Measurements from ENCODE around the gene DYRK1A.

The DYRK1A gene

GRCh38 chr21:37551331-37551992 is 184.9 kb downstream of the DYRK1A start:
- peak; percentile 56 for DNase-seq

DNA sequence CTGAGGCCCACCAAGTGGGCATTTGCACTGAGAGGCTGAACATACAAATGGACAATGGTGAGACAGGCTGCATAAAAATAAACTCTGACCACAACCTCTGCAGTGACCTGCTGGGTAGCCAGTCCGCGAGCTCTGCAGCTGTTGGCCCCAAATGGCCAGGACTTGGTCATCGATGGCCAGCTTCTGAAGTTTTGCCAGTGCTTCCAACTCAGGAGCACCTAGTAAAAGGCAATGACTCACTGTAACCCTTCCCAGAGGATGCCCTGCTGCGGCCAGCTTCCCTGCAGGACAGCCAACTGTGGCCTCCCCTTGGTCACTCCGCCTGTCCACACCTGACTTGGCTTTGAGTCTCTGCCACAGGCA is 185.4 kb downstream of the DYRK1A start:
- no peak for DNase-seq

DNA sequence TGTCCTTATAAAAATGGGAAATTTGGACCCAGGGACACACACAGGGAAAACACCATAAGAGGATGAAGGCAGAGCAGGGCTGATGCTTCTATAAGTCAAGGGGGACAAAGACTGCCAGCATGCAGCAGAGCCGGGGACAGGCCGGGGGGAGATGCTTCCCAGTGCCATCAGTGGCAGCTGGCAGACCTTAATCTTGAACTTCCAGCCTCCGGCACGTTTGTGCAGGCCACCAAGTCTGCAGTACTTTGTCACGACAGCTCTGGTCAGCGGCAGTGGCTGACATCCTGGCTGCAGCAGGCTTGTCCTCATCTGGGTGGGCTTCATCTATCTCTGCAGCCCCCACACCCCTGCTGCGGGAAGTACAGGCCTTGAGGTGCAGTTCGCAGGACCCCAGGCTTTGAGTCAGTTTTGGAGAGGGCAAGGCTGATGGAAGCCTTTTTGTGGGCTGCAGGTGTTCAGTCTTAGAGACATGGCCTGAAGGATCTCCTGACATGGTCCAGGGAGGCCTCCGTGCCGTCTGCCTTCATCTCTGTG is 186.0 kb downstream of the DYRK1A start:
- no peak for DNase-seq

DNA sequence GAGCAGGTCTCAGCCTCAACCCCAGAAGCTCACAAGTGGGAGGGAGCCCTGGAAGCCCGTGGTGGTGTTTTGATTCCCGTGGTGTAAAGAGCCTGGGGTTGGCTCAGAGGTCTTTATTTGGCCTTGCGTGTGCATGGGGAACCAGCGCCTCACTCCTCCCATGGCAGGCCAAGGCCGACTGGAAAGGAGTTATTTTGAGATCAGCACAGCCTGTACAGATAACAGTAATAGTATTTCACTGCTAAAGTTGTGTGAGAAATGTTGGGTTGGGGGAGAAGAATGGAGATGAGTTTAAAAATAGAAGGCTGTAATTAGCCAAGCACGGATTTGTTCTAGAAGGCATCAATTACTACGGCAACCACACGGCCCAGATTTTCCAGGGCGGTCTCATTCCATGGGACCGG is 186.5 kb downstream of the DYRK1A start:
- DNase-seq: no peak

GRCh38 chr21:37554661-37555379 is 188.2 kb downstream of the DYRK1A start:
- no peak for DNase-seq

GRCh38 chr21:37555672-37556261 is 189.2 kb downstream of the DYRK1A start:
- no peak for DNase-seq

DNA sequence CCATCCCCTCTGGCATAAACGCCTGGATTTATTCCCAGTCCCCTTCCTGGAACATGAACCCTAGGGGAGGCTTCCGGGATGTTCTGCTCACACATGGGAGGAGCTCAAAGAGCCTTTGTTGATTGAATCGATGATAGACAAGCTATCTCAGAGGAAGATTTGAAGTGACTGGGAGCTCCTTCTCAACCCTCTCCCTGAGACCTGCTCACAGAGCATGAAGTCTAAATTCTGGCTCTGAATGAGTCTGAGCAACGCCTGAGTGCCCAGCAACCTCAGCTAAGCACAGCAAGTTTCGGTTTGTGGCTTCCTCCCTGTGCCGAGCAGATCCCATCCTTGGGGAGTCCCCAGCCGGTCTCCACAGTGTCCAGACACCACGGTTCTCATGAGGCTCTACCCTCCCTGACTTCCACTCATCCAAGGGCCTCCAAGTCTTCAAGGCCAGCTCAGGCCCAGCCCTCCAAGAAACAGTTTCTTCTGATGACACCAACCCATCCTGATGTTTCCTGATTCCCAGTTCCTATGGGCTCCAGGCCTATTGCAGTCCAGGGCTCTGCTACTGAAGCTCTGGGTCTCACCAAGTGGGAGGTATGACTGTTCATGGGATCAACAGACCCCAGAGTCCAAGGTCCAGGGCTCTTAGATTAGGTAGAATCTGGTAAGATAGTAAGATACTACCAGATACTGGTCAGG is 190.8 kb downstream of the DYRK1A start:
- DNase-seq: no peak

DNA sequence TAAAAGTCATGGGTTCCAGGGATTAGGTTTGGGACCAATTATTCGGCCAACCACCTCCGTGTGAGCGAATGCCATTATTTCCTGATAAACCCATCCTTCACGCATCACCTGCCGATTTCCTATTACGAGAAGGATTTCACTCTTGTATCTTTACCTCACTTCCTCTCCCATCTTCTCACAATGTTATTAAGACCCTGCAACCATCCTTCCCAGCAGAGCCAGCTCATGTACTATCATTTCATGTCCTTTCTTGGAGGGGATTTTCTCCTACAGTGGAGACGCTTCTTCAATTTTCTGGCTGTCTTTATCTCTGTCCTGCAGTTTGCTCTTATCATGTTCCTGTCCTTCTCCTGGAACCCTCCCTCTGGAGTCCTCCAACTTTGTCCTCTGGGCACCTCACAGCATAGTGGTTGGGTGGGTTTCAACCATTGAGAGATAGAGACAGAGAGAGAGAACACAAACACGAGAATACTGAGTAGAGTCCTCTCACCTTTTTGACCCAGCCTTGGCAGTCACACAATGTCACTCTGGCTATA is 192.2 kb downstream of the DYRK1A start:
- no peak for DNase-seq

DNA sequence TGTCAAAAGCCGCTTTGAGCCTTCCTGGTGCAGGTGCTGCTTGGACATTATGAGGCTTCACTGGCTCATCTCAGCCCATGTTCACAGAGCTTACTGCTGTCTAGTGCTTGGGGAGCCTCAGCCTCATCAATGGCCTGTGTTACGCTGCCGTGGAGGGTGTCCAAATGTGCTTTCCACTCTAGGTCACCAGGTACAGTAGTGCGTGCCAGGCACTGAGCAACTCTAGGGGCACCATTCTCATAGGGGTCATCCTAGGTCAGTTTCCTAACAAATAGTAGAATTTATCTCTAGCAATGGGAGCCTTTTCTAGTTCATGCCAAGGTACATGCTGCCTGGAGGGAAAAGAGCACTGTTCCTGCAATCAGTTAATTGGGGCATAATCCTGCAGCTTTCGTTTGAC is 193.8 kb downstream of the DYRK1A start:
- DNase-seq: no peak

GRCh38 chr21:37561506-37561905 is 194.9 kb downstream of the DYRK1A start:
- no peak for DNase-seq

GRCh38 chr21:37561941-37562919 is 195.7 kb downstream of the DYRK1A start:
- DNase-seq: no peak

DNA sequence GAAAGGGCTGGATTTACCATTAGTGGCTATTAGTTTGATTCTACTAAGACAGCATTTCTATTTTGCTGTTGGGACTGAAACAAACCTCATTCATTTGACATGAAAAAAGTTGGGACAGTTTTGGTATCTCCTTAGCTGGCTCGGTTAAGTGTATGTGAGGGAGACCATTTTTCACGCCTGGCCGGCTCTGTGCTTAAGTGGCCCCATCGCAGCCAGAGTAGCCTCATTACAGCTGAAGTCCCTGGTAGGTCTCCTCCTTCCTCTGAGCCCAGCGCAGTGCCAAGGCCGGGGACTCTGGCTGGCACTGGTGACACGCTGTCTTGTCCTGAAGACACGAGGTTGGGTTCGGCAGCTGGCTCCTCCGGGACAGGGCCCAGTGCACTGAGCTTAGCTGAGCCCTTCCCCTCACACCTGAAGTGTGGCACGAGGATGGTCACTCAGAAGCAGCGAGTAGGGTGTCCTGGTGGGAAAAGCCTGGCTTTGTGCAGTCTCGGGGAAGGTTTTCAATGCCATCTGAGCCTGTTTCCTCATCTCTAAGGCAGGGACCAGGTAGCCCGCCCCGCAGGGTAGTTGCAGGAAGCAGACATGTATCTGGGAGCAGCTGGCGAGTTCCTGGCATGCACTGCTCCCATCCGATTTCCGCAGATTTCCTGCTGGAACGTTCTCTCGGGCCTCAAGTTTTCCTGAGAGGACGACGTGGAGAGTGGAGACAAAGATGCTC is 196.5 kb downstream of the DYRK1A start:
- DNase-seq: no peak

DNA sequence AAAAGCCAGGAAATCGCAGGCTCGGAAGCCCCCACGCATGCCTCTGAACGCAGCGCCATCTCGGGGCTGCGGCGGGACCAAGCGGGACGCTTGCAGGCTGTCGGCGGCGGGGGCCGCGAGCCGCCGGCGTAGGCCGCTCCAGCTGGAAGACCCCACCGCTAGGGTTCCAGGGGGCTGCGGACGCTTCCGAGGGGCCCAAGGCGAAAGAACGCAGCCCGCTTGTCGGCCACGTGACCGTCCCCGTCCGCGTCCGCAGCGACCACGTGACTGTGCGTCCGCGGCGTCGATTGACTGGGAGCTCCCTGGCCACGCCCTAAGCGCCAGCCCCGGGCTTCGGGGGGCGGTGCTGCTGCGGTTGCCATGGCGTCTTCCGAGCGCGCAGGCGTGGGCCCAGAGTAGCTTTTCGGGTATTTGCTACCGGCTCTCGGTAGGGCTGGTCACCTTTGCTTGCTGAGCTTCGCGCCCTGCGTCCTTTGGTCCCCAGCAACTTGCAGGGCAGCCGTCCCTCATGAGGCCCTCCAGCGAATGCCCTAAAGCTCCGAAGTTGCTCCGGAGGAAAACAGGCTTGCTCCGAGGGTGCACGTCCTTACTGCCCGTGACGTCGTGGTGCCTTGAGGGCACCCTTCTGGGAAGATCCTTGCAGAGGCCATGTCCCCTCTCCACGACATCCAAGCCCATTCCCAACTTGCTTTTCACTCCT is 197.2 kb downstream of the DYRK1A start:
- peak; percentile 95 for DNase-seq

- peak; percentile 99 for DNase-seq
Observed at GRCh38 chr21:37564341-37564923, 197.9 kb downstream of the DYRK1A start.

DNA sequence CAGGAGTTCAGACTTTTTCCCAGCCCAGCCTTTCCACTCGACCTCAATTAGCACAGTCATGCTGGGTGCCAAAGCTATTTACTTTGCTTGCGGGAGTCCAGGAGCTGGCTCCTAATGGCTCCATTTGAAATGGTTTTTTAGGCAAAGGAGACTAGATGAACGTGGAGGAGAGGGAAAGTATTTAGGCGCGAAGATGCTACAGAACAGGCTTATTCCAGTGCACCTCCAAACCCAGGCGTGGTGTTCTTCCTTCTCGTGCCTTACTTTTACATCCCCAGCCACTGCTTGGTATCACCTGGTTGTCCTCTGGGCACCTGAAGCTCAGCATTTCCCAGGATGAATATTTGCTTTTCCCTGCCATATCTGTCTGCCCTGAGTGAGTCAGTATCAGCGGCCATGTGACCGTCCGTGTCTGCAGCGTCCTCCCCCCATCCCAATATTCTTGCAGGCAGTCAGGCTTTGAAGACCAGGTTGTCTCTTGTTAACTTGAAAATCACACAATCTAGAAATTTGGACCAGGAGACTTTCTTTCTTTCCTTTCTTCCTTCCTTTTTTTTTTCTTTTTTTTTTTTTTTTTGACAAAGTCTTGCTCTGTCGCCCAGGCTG is 198.5 kb downstream of the DYRK1A start:
- DNase-seq: no peak

DNA sequence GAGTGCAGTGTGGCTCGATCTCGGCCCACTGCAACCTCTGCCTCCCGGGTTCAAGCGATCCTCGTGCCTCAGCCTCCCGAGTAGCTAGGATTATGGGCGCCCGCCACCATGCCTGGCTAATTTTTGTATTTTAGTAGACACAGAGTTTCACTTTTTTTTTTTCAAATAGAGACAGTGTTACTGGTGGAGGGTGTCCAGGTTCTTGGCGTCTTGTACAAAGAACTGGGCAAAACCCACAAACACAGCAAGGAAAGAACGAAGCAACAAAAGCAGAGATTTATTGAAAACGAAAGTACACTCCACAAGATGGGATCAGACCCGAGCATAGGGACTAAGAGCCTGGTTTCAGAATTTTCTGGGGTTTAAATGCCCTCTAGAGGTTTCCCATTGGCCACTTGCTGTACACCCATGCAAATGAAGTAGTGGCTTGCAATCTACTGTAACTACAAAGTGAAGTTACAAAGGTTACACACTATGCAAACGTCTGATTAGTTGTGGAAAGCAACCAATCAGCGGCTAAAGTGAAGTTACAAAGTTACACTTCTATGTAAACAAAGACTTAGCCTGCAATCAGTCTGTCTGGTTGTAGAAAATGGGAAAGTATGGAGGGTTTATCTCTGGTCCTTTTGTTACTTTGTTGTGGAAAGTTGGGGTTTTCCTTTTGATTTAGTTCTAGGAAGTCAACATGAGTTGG is 199.1 kb downstream of the DYRK1A start:
- peak; percentile 50 for DNase-seq

- no peak for DNase-seq
Observed at GRCh38 chr21:37566790-37567615, 200.4 kb downstream of the DYRK1A start.

DNA sequence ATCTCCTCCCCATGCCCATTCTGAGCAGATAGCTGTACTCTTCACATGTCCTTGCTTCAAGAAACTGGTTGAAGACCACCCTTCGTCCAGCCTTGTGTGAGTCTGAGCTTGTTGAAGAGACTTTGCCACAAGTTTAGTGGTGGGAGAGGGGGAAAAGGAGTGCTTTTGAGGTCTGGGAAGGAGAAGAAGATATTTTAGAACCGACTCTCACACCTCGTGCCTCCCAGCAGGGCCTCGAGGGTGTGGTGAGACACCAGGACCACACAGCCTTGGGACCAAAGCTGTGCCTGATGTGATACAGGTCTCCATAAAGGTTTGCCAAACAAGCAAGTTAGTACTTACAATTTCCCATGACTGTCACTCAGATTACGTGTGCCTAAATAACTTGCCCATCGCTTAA is 201.8 kb downstream of the DYRK1A start:
- no peak for DNase-seq

Data from fibroblast of skin of scalp (primary cell).